Suprapubic skin (tissue), 4 donors: Measurements from ENCODE around the gene METTL15.

Experiments
- EP300 ChIP-seq: sonication (generic); formaldehyde crosslinking; IDR thresholded peaks from one replicate; pipeline ENCODE4 v1.6.1; 2017; ENCODE audit warnings: antibody characterized with exemption
- POLR2A ChIP-seq, 2 donors: fragments of 450-650 bp; IDR thresholded peaks; one replicate each; pipeline ENCODE4 v1.6.1; 2017; ENCODE audit warnings: antibody characterized with exemption in 2 of 2, mild to moderate bottlenecking in 2 of 2, moderate library complexity in 2 of 2
- POLR2AphosphoS5 ChIP-seq, 3 donors: sonication (generic); formaldehyde crosslinking; IDR thresholded peaks; one replicate each; pipeline ENCODE4 v1.6.1; 2017; ENCODE audit warnings: antibody characterized with exemption in 3 of 3
- TF ChIP-seq, protein P1 (sequence below), 2 donors: fragments of 200-600 bp in 1 of 2; fragments of 450-650 bp in 1 of 2; sonication (generic) in 1 of 2; IDR thresholded peaks; one replicate each; pipeline ENCODE4 v1.5.1; 2016 to 2019; ENCODE audit warnings: antibody characterized with exemption in 2 of 2, mild to moderate bottlenecking in 1 of 2, moderate library complexity in 1 of 2

GRCh38 chr11:28257761-28258160, 149.6 kb downstream of the METTL15 start:
- TF ChIP-seq, protein P1, sequence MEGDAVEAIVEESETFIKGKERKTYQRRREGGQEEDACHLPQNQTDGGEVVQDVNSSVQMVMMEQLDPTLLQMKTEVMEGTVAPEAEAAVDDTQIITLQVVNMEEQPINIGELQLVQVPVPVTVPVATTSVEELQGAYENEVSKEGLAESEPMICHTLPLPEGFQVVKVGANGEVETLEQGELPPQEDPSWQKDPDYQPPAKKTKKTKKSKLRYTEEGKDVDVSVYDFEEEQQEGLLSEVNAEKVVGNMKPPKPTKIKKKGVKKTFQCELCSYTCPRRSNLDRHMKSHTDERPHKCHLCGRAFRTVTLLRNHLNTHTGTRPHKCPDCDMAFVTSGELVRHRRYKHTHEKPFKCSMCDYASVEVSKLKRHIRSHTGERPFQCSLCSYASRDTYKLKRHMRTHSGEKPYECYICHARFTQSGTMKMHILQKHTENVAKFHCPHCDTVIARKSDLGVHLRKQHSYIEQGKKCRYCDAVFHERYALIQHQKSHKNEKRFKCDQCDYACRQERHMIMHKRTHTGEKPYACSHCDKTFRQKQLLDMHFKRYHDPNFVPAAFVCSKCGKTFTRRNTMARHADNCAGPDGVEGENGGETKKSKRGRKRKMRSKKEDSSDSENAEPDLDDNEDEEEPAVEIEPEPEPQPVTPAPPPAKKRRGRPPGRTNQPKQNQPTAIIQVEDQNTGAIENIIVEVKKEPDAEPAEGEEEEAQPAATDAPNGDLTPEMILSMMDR (IDR thresholded peaks at IDR 0.05) = no peak
- no peak for TF ChIP-seq POLR2A (IDR thresholded peaks at IDR 0.05)
- TF ChIP-seq EP300 = no peak
- no peak for TF ChIP-seq POLR2AphosphoS5 (IDR thresholded peaks at IDR 0.05)
